Measurements from ENCODE around the gene EFNA2.

GRCh38 chr19:1261538-1261797 is 24.2 kb upstream of the EFNA2 start:
- no peak for TF ChIP-seq POLR2AphosphoS5 (IDR thresholded peaks at IDR 0.05; ENCODE audit: low read depth, low read length)
- no peak for TF ChIP-seq POLR2A (IDR thresholded peaks at IDR 0.05; ENCODE audit: borderline replicate concordance, extremely low read depth, insufficient read depth, insufficient read length)
- TF ChIP-seq EZH2 (IDR thresholded peaks at IDR 0.05) = no peak
- no peak for TF ChIP-seq ZNF274 (IDR thresholded peaks at IDR 0.05; ENCODE audit: low read depth, low read length)
- TF ChIP-seq CTCF (IDR thresholded peaks at IDR 0.05 in 2 of 3, conservative IDR thresholded peaks at IDR 0.05 in 1 of 3; ENCODE audit: borderline replicate concordance in 1 of 3, insufficient read depth in 1 of 3, low read depth in 2 of 3, low read length in 2 of 3) = peak in 1 of 3 experiments; percentile 28; a peak in 2 of 6 replicates
- TF ChIP-seq SIN3A (IDR thresholded peaks at IDR 0.05; ENCODE audit: low read depth) = no peak
- no peak for TF ChIP-seq REST (IDR thresholded peaks at IDR 0.05; ENCODE audit: low read depth)
- TF ChIP-seq ELF1 (IDR thresholded peaks at IDR 0.05; ENCODE audit: borderline replicate concordance, low read depth) = no peak
- TF ChIP-seq CEBPB (IDR thresholded peaks at IDR 0.05; ENCODE audit: low read depth) = no peak
- no peak for TF ChIP-seq ZFX (IDR thresholded peaks at IDR 0.05)
- TF ChIP-seq ZBTB33 (IDR thresholded peaks at IDR 0.05; ENCODE audit: extremely low read depth, insufficient replicate concordance, low read length) = no peak
- TF ChIP-seq SP1 (IDR thresholded peaks at IDR 0.05; ENCODE audit: low read depth) = no peak
